Measurements from ENCODE around the gene FUT4. TPM values are rescaled to one million over a fixed set of nuclear protein-coding genes. Genes with fewer than 3 reads are reported as not detected.

Gene FUT4
- total RNA-seq, 1 experiment from 2014 or later, result 24.5 TPM

GRCh38 chr11:94557421-94557820, 13.7 kb downstream of the FUT4 start:
- intact Hi-C loops (cut with micrococcal nuclease; ENCODE audit: unreplicated experiment), result no loop called here
- H3K9me3 ChIP-seq, result no peaks in the 10 kb centered on the region
- no peaks in the 10 kb centered on the region for H3K36me3 ChIP-seq (ENCODE audit: control insufficient read depth, insufficient read depth, low read length)
- no peak for DNase-seq
- H3K4me3 ChIP-seq (ENCODE audit: low read depth, low read length), result no peak overlapping the region
- H3K4me3 Mint-ChIP-seq (ENCODE audit: unreplicated experiment), result no peak overlapping the region
- no TSS peak for BruUV-seq (replicated peaks)
- no peaks in the 10 kb centered on the region for H3K4me1 Mint-ChIP-seq (ENCODE audit: low read depth, unreplicated experiment)
- H3K27me3 Mint-ChIP-seq (ENCODE audit: insufficient read depth, unreplicated experiment), result no peaks in the 10 kb centered on the region
- 0 out of 2 replicates have a peak, but pooled peaks cover 3% of the 10 kb centered on the region for H3K4me1 ChIP-seq
- CTCF ChIA-PET, result no interaction called here
- no peaks in the 10 kb centered on the region for H3K36me3 Mint-ChIP-seq (ENCODE audit: insufficient read depth, unreplicated experiment)
- no peaks in the 10 kb centered on the region for H3K9me3 Mint-ChIP-seq (ENCODE audit: unreplicated experiment)
- H3K27ac Mint-ChIP-seq (ENCODE audit: unreplicated experiment), result no peak overlapping the region
- POLR2A ChIA-PET, result no interaction called here
- no peaks in the 10 kb centered on the region for H3K27me3 ChIP-seq (replicated peaks; ENCODE audit: control insufficient read depth, insufficient read depth, low read length)
- no peak for TF ChIP-seq CTCF (IDR thresholded peaks at IDR 0.05; ENCODE audit: insufficient read depth in 1 of 2, low read depth in 1 of 2, low read length in 1 of 2, severe bottlenecking in 1 of 2, unreplicated experiment in 1 of 2)

GRCh38 chr11:94557992-94558391, 14.3 kb downstream of the FUT4 start:
- Histone ChIP-seq H3K36me3 (ENCODE audit: control insufficient read depth, insufficient read depth, low read length) (no peaks in the 10 kb centered on the region), H3K27me3 (replicated peaks; ENCODE audit: control insufficient read depth, insufficient read depth, low read length) (no peaks in the 10 kb centered on the region), H3K4me1 (peaks cover 5% of the 10 kb centered on the region), H3K9me3 (no peaks in the 10 kb centered on the region), H3K4me3 (ENCODE audit: low read depth, low read length) (no peak overlapping the region)
- Mint-ChIP-seq H3K27ac (ENCODE audit: unreplicated experiment) (no peak overlapping the region), H3K9me3 (ENCODE audit: unreplicated experiment) (no peaks in the 10 kb centered on the region), H3K4me3 (ENCODE audit: unreplicated experiment) (no peak overlapping the region), H3K27me3 (ENCODE audit: insufficient read depth, unreplicated experiment) (no peaks in the 10 kb centered on the region), H3K4me1 (ENCODE audit: low read depth, unreplicated experiment) (peaks cover 4% of the 10 kb centered on the region), H3K36me3 (ENCODE audit: insufficient read depth, unreplicated experiment) (no peaks in the 10 kb centered on the region)
- DNase-seq, result no peak
- ChIA-PET POLR2A (no interaction called here), CTCF (no interaction called here)
- no TSS peak for BruUV-seq (replicated peaks)
- TF ChIP-seq CTCF (IDR thresholded peaks at IDR 0.05; ENCODE audit: insufficient read depth in 1 of 2, low read depth in 1 of 2, low read length in 1 of 2, severe bottlenecking in 1 of 2, unreplicated experiment in 1 of 2), result no peak
- intact Hi-C loops (cut with micrococcal nuclease; ENCODE audit: unreplicated experiment), result no loop called here

- H3K4me1 ChIP-seq, result peaks cover 10% of the 10 kb centered on the region
- H3K36me3 Mint-ChIP-seq (ENCODE audit: insufficient read depth, unreplicated experiment), result no peaks in the 10 kb centered on the region
- no TSS peak for BruUV-seq (replicated peaks)
- POLR2A ChIA-PET, result no interaction called here
- no peak overlapping the region for H3K4me3 Mint-ChIP-seq (ENCODE audit: unreplicated experiment)
- CTCF ChIA-PET, result no interaction called here
- intact Hi-C loops (cut with micrococcal nuclease; ENCODE audit: unreplicated experiment), result no loop called here
- H3K27me3 ChIP-seq (replicated peaks; ENCODE audit: control insufficient read depth, insufficient read depth, low read length), result no peaks in the 10 kb centered on the region
- no peaks in the 10 kb centered on the region for H3K9me3 Mint-ChIP-seq (ENCODE audit: unreplicated experiment)
- no peaks in the 10 kb centered on the region for H3K36me3 ChIP-seq (ENCODE audit: control insufficient read depth, insufficient read depth, low read length)
- H3K4me3 ChIP-seq (ENCODE audit: low read depth, low read length), result no peak overlapping the region
- no peaks in the 10 kb centered on the region for H3K27me3 Mint-ChIP-seq (ENCODE audit: insufficient read depth, unreplicated experiment)
- H3K27ac Mint-ChIP-seq (ENCODE audit: unreplicated experiment), result no peak overlapping the region
- no peak for TF ChIP-seq CTCF (IDR thresholded peaks at IDR 0.05; ENCODE audit: insufficient read depth in 1 of 2, low read depth in 1 of 2, low read length in 1 of 2, severe bottlenecking in 1 of 2, unreplicated experiment in 1 of 2)
- DNase-seq, result no peak
- H3K9me3 ChIP-seq, result no peaks in the 10 kb centered on the region
- H3K4me1 Mint-ChIP-seq (ENCODE audit: low read depth, unreplicated experiment), result peaks cover 9% of the 10 kb centered on the region
Observed at GRCh38 chr11:94558468-94558867, 14.7 kb downstream of the FUT4 start.
